GM12878 (cell line): ENCODE measurements around the gene SHC3. TPM values are rescaled to one million over a fixed set of nuclear protein-coding genes. Genes with fewer than 3 reads are reported as not detected.

ENCODE experiments used
- ATAC-seq: fragments of 200-7000 bp; cut with Tn5 transposase; 3 replicates; pipeline ENCODE4 v1.9.1; 2020; ENCODE audit warnings: mild to moderate bottlenecking, moderate library complexity
- BruUV-seq: library from RNA; stranded (reverse); fragments of 400-500 nt; replicated peaks from 2 replicates; lab custom pipeline; 2021; lab: Mats Ljungman, UMichigan
- CTCF ChIA-PET: fragments of 300-600 bp; sonication (Branson Sonifier 250); formaldehyde crosslinking; extraction: SDS; loops from one replicate; lab custom pipeline; 2021; ENCODE audit warnings: inconsistent platforms; lab: Yijun Ruan, JAX
- POLR2A ChIA-PET: fragments of 350-600 bp; formaldehyde crosslinking; extraction: SDS; loops from one replicate; lab custom pipeline; 2021; ENCODE audit warnings: inconsistent platforms; lab: Charles Lee
- RAD21 ChIA-PET: fragments of 300-600 bp; sonication (Branson Sonifier 250); formaldehyde crosslinking; loops from one replicate; lab custom pipeline; 2023; ENCODE audit warnings: antibody characterized with exemption; ENCODE audit not compliant: unreplicated experiment; lab: Charles Lee
- SMC1A ChIA-PET: fragments of 300-600 bp; sonication (Branson Sonifier 250); formaldehyde crosslinking; loops from one replicate; lab custom pipeline; 2023; ENCODE audit not compliant: unreplicated experiment, uncharacterized antibody; lab: Charles Lee
- DNase-seq: peaks from one replicate; pipeline ENCODE4 v3.0.0-alpha.2; 2011; ENCODE audit warnings: low read depth, low spot score
- FAIRE-seq: peaks from 3 replicates; lab custom pipeline; 2011; peaks lifted over from hg19 to GRCh38; lab: Jason Lieb, UNC
- H2AFZ ChIP-seq: 2 replicates; pipeline ENCODE4 v1.6.0; 2011; ENCODE audit warnings: low read depth, low read length, control low read depth; ENCODE audit not compliant: control insufficient read depth
- H3K27ac ChIP-seq: 2 replicates; pipeline ENCODE4 v1.5.1; 2011; ENCODE audit warnings: control low read depth; ENCODE audit not compliant: control insufficient read depth, insufficient read depth
- H3K27me3 ChIP-seq, 2 experiments: replicated peaks in 1 of 2; 2 replicates each; pipeline versions ENCODE4 v1.6.0 to v1.6.1; 2011; ENCODE audit warnings: low read length in 1 of 2; ENCODE audit not compliant: control insufficient read depth in 2 of 2, insufficient read depth in 2 of 2
- H3K36me3 ChIP-seq, 2 experiments: 2 replicates each; pipeline ENCODE4 v1.5.1; 2011; ENCODE audit warnings: low read length in 1 of 2; ENCODE audit not compliant: control insufficient read depth in 2 of 2, insufficient read depth in 2 of 2
- H3K4me1 ChIP-seq: 2 replicates; pipeline ENCODE4 v1.6.1; 2011; ENCODE audit warnings: mild to moderate bottlenecking, low read length, moderate library complexity, mixed read lengths; ENCODE audit not compliant: control insufficient read depth, insufficient read depth
- H3K4me2 ChIP-seq: 2 replicates; pipeline ENCODE4 v1.6.0; 2011; ENCODE audit warnings: control low read depth; ENCODE audit not compliant: control insufficient read depth, insufficient read depth
- H3K4me3 ChIP-seq: fragments of 200-600 bp; sonication (generic); 2 replicates; pipeline ENCODE4 v1.5.1; 2016
- H3K79me2 ChIP-seq: 2 replicates; pipeline ENCODE4 v1.6.0; 2011; ENCODE audit warnings: low read length; ENCODE audit not compliant: control insufficient read depth, insufficient read depth
- H3K9ac ChIP-seq: 2 replicates; pipeline ENCODE4 v1.8.0; 2011; ENCODE audit warnings: low read length, control low read depth, mixed read lengths; ENCODE audit not compliant: control insufficient read depth, insufficient read depth
- H3K9me3 ChIP-seq: replicated peaks from 3 replicates; pipeline ENCODE4 v1.5.1; 2011; ENCODE audit warnings: mild to moderate bottlenecking, low read length; ENCODE audit not compliant: control insufficient read depth, insufficient read depth
- H4K20me1 ChIP-seq: 2 replicates; pipeline ENCODE4 v1.6.0; 2011; ENCODE audit not compliant: control insufficient read depth, insufficient read depth
- BCL11A ChIP-seq: IDR thresholded peaks from 2 replicates; pipeline ENCODE4 v1.6.1; 2011; ENCODE audit warnings: low read depth, low read length
- FOXK2 ChIP-seq: fragments of 450-650 bp; IDR thresholded peaks from 2 replicates; pipeline ENCODE4 v1.6.1; 2017; ENCODE audit warnings: mild to moderate bottlenecking, moderate library complexity
- GABPA ChIP-seq: IDR thresholded peaks from 2 replicates; pipeline ENCODE4 v1.6.1; 2014; ENCODE audit warnings: antibody characterized with exemption, low read depth, mild to moderate bottlenecking, inconsistent platforms
- HCFC1 ChIP-seq: fragments of 150-350 bp; IDR thresholded peaks from 2 replicates; pipeline ENCODE4 v1.6.1; 2014; ENCODE audit warnings: low read length
- IRF3 ChIP-seq: fragments of 450-650 bp; IDR thresholded peaks from 2 replicates; pipeline ENCODE4 v1.6.1; 2014; ENCODE audit warnings: mild to moderate bottlenecking
- KDM1A ChIP-seq: fragments of 200-600 bp; sonication (generic); IDR thresholded peaks from 2 replicates; pipeline ENCODE4 v1.6.1; 2016; ENCODE audit warnings: borderline replicate concordance
- MXI1 ChIP-seq: fragments of 150-350 bp; IDR thresholded peaks from 2 replicates; pipeline ENCODE4 v1.6.1; 2011; ENCODE audit warnings: low read depth, mild to moderate bottlenecking, inconsistent platforms, low read length, improper control_type of control experiment
- NFIC ChIP-seq: IDR thresholded peaks from 2 replicates; pipeline ENCODE4 v1.6.1; 2012; ENCODE audit warnings: low read depth, mild to moderate bottlenecking, inconsistent platforms, low read length, moderate library complexity
- RBBP5 ChIP-seq: fragments of 200-600 bp; sonication (generic); conservative IDR thresholded peaks from 2 replicates; pipeline ENCODE4 v1.6.1; 2016
- SIX5 ChIP-seq: IDR thresholded peaks from 2 replicates; pipeline ENCODE4 v1.6.1; 2011; ENCODE audit warnings: mild to moderate bottlenecking, low read depth, low read length, moderate library complexity; ENCODE audit not compliant: severe bottlenecking
- SPI1 ChIP-seq: IDR thresholded peaks from 2 replicates; pipeline ENCODE4 v1.6.1; 2011; ENCODE audit warnings: low read depth, mild to moderate bottlenecking, low read length, moderate library complexity, borderline replicate concordance; ENCODE audit not compliant: insufficient read depth
- SREBF1 ChIP-seq: IDR thresholded peaks from 2 replicates; pipeline ENCODE4 v1.6.1; 2012; ENCODE audit warnings: mild to moderate bottlenecking, low read length
- STAT1 ChIP-seq: fragments of 450-650 bp; conservative IDR thresholded peaks from 2 replicates; pipeline ENCODE4 v1.6.1; 2014; ENCODE audit warnings: antibody characterized with exemption, mild to moderate bottlenecking
- ZNF207 ChIP-seq: fragments of 450-650 bp; IDR thresholded peaks from 2 replicates; pipeline ENCODE4 v1.6.1; 2014; ENCODE audit warnings: antibody characterized with exemption, mild to moderate bottlenecking, borderline replicate concordance
- WGBS: methylation state at CpG from one replicate; pipeline ENCODE4 v1.1.6; 2016; ENCODE audit warnings: low lambda C conversion rate; ENCODE audit not compliant: insufficient replicate concordance, insufficient coverage; ENCODE audit errors: missing lambda C conversion rate; 5-methylcytosine and 5-hydroxymethylcytosine counted together
- in situ Hi-C: fragments of 300-500 bp; cut with MboI; formaldehyde crosslinking; loops from 9 replicates; pipeline ENCODE4 v1.14.3; 2018; ENCODE audit warnings: mixed read lengths
- intact Hi-C: fragments of 100-400 bp; cut with micrococcal nuclease; formaldehyde crosslinking; loops from one replicate; pipeline ENCODE4 v1.14.2; 2022; ENCODE audit not compliant: unreplicated experiment
- polyA plus RNA-seq, 11 experiments: library from polyadenylated mRNA; depleted of rRNA in 4 of 11; unstranded in 6 of 11; stranded (reverse) in 5 of 11; fragments of >200 nt; fragmentation: Nextera tagmentation in 4 of 11; fragmentation: Illumina TruSeq in 1 of 11; extraction: Ambion mirVana in 4 of 11; extraction: Trizol in 1 of 11; gene quantifications; 1 replicate in 1 of 11; 2 replicates in 10 of 11; pipeline versions ENCODE4 v1.2.1 to v1.2.3, GENCODE V29; 2011 to 2016; ENCODE audit warnings: inconsistent platforms in 2 of 11, missing spikeins in 2 of 11, low read depth in 1 of 11
- total RNA-seq, 4 experiments: library from RNA; depleted of rRNA in 3 of 4; stranded (reverse); fragments of >200 nt in 3 of 4; fragmentation: Illumina TruSeq in 1 of 4; extraction: Trizol in 1 of 4; gene quantifications; 2 replicates each; pipeline versions ENCODE4 v1.2.1 to v1.2.3, GENCODE V29; 2013 to 2021
- TF ChIP-seq, protein P1 (sequence below): IDR thresholded peaks from 2 replicates; pipeline ENCODE4 v1.6.1; 2012; ENCODE audit warnings: low read length, inconsistent platforms

The SHC3 gene
- total and polyA plus RNA-seq, 10 of the 15 experiments (the other 5 are each of a cell fraction or from before 2014, with no cell fraction given) = 0.01 to 0.06 TPM; not detected in 8

- 18% methylated on average over 8 of the region's 8 CpGs for WGBS
- no peak overlapping the region for H3K4me2 ChIP-seq
- FAIRE-seq (no peak), ATAC-seq (no peak), DNase-seq (no peak)
- SMC1A ChIA-PET = no interaction called here
- in situ Hi-C loops (no loop called here), intact Hi-C loops (no loop called here)
- POLR2A ChIA-PET = no interaction called here
- no peaks in the 10 kb centered on the region for H3K36me3 ChIP-seq
- H3K4me3 ChIP-seq = no peak overlapping the region
- no peak for TF ChIP-seq NFIC
- no peak for TF ChIP-seq SPI1
- TF ChIP-seq RBBP5 = no peak
- H3K27ac ChIP-seq = no peak overlapping the region
- H3K4me1 ChIP-seq = no peaks in the 10 kb centered on the region
- H4K20me1 ChIP-seq = no peaks in the 10 kb centered on the region
- BruUV-seq = no TSS peak
- no peaks in the 10 kb centered on the region for H3K79me2 ChIP-seq
- H3K9me3 ChIP-seq = no peaks in the 10 kb centered on the region; the same call in 2 of the 3 replicates
- RAD21 ChIA-PET = no interaction called here
- H2AFZ ChIP-seq = no peak overlapping the region
- CTCF ChIA-PET = interaction anchor here (0.6 kb wide), 1 partner anchor 1074 kb away, joined by 3 read pairs; no protein-coding TSS in a partner anchor
- H3K9ac ChIP-seq = no peak overlapping the region
- H3K27me3 ChIP-seq = no peaks in the 10 kb centered on the region; a peak in 1 of 4 replicates
Measured at GRCh38 chr9:89054865-89055495, 123.6 kb downstream of the SHC3 start.

DNA sequence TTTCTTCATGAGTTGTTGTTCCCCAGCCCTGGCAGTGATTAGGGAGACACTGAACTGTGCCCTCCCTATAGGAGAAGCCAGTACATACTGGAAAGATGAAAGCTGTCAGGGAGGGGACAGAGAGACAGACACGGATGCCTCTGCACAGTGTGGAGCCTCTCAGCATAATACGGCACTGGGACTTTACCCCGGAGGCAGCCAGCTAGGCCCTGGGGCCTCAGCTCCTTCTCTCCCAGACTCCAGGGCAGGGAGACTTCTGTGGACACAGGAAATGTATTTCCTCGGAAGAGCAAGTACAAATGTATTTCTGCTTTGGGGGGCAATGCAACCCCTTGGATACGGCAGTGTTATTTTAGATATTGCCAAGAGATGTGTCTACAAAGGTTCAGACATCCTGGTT is 125.3 kb downstream of the SHC3 start:
- Histone ChIP-seq H3K4me3 (no peak overlapping the region), H3K9me3 (no peaks in the 10 kb centered on the region), H4K20me1 (no peaks in the 10 kb centered on the region), H3K36me3 (no peaks in the 10 kb centered on the region), H3K4me2 (no peak overlapping the region), H3K27me3 (no peaks in the 10 kb centered on the region), H3K9ac (no peak overlapping the region), H3K4me1 (no peaks in the 10 kb centered on the region), H3K79me2 (no peaks in the 10 kb centered on the region), H2AFZ (no peak overlapping the region), H3K27ac (no peak overlapping the region)
- no peak for DNase-seq
- RAD21 ChIA-PET = no interaction called here
- TF ChIP-seq IRF3 = no peak
- TF ChIP-seq SREBF1 = no peak
- no peak for TF ChIP-seq STAT1
- TF ChIP-seq GABPA = no peak
- TF ChIP-seq, protein P1, sequence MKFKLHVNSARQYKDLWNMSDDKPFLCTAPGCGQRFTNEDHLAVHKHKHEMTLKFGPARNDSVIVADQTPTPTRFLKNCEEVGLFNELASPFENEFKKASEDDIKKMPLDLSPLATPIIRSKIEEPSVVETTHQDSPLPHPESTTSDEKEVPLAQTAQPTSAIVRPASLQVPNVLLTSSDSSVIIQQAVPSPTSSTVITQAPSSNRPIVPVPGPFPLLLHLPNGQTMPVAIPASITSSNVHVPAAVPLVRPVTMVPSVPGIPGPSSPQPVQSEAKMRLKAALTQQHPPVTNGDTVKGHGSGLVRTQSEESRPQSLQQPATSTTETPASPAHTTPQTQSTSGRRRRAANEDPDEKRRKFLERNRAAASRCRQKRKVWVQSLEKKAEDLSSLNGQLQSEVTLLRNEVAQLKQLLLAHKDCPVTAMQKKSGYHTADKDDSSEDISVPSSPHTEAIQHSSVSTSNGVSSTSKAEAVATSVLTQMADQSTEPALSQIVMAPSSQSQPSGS = no peak
- TF ChIP-seq SIX5 = no peak
- TF ChIP-seq KDM1A = no peak
- TF ChIP-seq ZNF207 = no peak
- no peak for TF ChIP-seq MXI1
- no peak for TF ChIP-seq FOXK2
- no peak for TF ChIP-seq HCFC1
- no peak for TF ChIP-seq BCL11A
- 31% methylated on average over 5 of the region's 5 CpGs for WGBS
- no peak for FAIRE-seq
- SMC1A ChIA-PET = no interaction called here
- CTCF ChIA-PET = interaction anchor here (0.7 kb wide), 1 partner anchor 196 kb away, joined by 3 read pairs; no protein-coding TSS in a partner anchor
- BruUV-seq = no TSS peak
- ATAC-seq = no peak
- in situ Hi-C loops = no loop called here
- POLR2A ChIA-PET = no interaction called here
- intact Hi-C loops = no loop called here
